GM12875 (cell line): ENCODE data around the gene SLC44A1.

Source experiments
- H3K4me3 ChIP-seq: one replicate; pipeline ENCODE4 v1.5.1; 2011; ENCODE audit warnings: low read depth, low read length, control low read depth
- CTCF ChIP-seq: IDR thresholded peaks from 2 replicates; pipeline ENCODE4 v1.5.1; 2011; ENCODE audit warnings: low read depth, mild to moderate bottlenecking, control low read depth, inconsistent platforms, low read length, moderate library complexity, borderline replicate concordance; ENCODE audit not compliant: insufficient read depth

Gene SLC44A1

DNA sequence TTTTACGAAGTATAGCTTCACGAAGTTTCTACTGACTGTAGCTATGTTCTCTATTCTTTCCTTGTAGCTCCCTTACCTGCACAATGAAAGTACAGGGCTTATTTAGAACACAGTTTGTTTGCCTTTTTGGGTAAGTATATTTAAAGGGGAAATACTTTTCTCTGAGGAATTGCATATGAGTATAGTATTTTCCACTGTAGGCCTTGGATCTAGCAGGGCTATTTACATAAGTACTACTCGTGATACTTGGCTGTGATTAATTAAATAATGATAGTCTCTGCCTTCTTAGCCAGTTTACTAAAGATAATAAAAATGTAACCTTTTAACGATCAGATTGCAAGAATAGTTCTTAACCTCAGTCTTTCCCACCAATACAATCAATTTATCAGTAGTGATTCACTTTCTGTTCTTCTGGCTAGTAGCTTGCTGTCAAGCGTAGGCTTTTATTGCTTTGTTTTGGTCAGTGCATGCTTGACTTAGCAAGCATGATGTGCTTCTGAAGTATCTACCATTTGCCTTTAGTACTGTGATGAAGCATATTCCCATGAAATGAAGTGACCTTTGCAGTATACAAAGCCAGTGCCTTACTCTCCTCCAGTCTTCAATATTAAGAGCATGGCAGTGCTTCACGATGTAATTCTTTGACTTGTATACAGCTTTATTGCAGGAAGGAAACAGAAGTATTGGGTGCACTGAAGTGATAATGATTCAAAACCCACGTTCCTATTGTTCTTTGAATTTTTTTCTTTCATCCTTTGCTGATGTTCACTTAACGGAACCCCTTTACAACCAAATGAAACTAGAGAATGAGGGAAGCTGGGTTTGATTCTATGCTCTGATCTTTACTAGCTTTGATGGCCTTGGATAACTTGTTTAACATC lies 64.2 kb downstream of the SLC44A1 start:
- no peak for TF ChIP-seq CTCF

DNA sequence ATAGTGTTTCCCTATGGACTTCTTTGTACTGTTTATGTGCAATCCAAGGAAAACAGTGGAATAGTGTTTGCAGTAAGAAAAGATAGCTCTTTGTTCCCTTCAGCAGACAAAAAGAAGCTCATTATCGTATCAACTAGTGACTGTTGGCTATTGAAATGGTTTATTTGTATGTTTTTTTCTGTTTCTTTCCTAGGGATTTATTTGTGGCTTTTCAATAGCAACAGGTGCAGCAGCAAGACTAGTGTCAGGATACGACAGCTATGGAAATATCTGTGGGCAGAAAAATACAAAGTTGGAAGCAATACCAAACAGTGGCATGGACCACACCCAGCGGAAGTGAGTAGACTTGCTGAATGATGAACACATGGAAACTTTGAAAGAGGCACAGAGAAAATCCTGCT lies 65.1 kb downstream of the SLC44A1 start:
- TF ChIP-seq CTCF, result no peak
- no peak overlapping the region for H3K4me3 ChIP-seq

More for the DNA sequence above, 64.2 kb downstream of the SLC44A1 start:
- no peak overlapping the region for H3K4me3 ChIP-seq

- no peak for TF ChIP-seq CTCF
- H3K4me3 ChIP-seq, result no peak overlapping the region
These were observed 66.9 kb downstream of the SLC44A1 start for GRCh38 chr9:105311306-105311705.

- TF ChIP-seq CTCF, result no peak
- no peak overlapping the region for H3K4me3 ChIP-seq
These were observed 68.8 kb downstream of the SLC44A1 start for GRCh38 chr9:105313238-105313637.

DNA sequence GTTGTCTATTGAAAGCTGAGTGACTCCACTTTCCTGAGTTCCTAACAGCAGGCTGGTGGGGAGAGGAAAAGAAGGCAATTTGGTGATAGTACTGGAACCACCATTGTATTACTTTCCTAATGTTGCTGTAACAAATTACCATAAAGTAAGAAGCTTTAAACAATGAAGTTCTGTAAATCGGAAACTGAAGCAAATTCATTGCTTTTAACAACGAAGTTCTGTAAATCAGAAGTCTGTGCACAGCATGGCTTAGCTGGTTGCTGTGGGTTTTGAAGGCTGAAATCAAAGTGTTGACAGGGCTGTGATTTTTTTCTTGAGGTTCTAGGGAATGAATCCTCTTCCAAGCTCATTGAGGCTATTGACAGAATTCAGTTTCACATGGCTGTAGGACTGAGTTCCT lies 72.3 kb downstream of the SLC44A1 start:
- H3K4me3 ChIP-seq, result no peak overlapping the region
- TF ChIP-seq CTCF, result no peak

- TF ChIP-seq CTCF, result no peak
These were observed 74.3 kb downstream of the SLC44A1 start for GRCh38 chr9:105318729-105319191.

DNA sequence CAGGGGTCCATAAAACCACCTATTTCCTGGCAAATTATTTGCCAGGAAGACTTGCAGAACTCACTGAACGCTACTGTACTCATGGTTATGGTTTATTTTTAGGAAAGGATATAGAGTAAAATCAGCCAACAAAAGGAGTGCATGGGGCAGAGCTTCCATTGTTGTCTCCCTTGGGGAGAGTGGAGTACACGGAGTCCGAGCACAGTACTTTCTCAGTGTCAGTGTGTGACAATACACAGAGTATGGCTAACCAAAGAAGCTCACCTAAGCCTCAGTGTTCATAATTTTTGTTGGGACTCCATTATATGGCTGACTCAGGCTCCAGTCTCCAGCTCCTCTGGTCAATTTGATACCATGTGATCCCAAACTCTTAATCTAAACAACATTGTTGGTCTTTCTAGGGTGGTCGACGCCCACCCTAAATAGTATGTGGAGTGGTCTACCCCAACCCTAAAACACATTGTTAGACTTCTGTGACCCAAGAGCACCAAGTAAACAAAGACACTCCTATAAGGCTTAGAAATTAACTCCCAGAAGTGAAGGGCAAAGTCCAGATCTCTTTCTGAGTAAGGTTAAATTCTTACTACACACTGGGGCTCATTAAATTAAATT lies 74.9 kb downstream of the SLC44A1 start:
- no peak overlapping the region for H3K4me3 ChIP-seq
- no peak for TF ChIP-seq CTCF

More at GRCh38 chr9:105318729-105319191, 74.3 kb downstream of the SLC44A1 start:
- H3K4me3 ChIP-seq, result no peak overlapping the region
